ENCODE data around the gene UBE2Q1. TPM values are rescaled to one million over a fixed set of nuclear protein-coding genes. Genes with fewer than 3 reads are reported as not detected.
A peak's percentile ranks its signal among the peaks of the same experiment; 100 is the strongest.

The UBE2Q1 gene
- total RNA-seq: 10 to 100 TPM; 44.8 to 45.4 TPM
- long read RNA-seq, donor 1, transcript UBE2Q1-201 (13 exons, 3,210 nt): major isoform, 15 of 18 reads
- long read RNA-seq, donor 1, partial matches to known transcripts: 3 of 18 reads
- long read RNA-seq, donor 1, other reads (novel, unspliced or antisense): 0 of 18 reads
- long read RNA-seq, donor 2, transcript UBE2Q1-201 (13 exons, 3,210 nt): major isoform, 8 of 15 reads
- long read RNA-seq, donor 2, partial matches to known transcripts: 3 of 15 reads
- long read RNA-seq, donor 2, other reads (novel, unspliced or antisense): 4 of 15 reads

DNA sequence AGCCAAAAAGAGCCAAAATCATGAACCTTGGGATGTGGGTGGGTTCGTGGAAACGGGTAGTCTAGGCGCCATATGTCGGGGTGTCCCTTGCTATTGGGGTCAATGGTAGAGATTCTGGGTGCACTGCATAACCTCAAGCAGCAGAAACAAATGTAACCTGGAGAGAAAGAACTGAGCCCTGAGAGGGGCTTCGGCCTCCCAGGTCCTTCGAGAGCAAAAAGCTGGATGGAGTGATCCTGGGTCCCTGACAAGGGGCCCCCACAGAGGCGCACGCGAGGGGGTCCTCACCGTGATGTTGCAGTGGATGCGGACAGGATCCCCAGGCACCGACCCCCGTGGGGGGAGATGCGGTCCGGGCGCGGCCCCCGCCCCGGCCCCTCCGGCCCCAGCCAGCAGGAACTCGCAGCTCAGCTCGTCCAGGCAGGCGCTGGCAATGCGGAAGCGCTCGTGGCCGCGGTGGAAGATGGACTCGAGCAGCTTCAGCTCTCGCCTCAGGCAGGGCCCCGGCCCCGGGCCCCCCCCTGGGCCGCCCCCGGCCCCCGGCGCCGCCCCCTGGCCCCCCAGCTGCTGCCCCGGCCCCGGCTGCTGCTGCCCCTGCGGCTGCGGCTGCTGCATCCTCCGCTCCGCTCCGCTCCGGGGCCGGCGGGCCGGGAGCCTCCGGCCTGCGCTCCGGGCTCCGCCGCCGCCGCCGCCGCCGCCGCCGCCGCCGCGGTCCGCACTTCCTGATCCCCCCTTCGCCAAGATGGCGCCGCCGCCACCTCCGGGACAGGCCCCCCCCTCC, at the start of gene UBE2Q1:
TSS of gene UBE2Q1 (minus strand) at position 724 of the 781 bp plus-strand sequence. CDS start at position 615, 109 bp downstream.
- intact Hi-C loops (cut with DNase I): loop anchor here in 1 of 2 donors (5.0 kb wide), 1 partner anchor 86 kb away; no protein-coding TSS in a partner anchor
- peak; percentile 90 for DNase-seq (ENCODE audit: low spot score)

DNA sequence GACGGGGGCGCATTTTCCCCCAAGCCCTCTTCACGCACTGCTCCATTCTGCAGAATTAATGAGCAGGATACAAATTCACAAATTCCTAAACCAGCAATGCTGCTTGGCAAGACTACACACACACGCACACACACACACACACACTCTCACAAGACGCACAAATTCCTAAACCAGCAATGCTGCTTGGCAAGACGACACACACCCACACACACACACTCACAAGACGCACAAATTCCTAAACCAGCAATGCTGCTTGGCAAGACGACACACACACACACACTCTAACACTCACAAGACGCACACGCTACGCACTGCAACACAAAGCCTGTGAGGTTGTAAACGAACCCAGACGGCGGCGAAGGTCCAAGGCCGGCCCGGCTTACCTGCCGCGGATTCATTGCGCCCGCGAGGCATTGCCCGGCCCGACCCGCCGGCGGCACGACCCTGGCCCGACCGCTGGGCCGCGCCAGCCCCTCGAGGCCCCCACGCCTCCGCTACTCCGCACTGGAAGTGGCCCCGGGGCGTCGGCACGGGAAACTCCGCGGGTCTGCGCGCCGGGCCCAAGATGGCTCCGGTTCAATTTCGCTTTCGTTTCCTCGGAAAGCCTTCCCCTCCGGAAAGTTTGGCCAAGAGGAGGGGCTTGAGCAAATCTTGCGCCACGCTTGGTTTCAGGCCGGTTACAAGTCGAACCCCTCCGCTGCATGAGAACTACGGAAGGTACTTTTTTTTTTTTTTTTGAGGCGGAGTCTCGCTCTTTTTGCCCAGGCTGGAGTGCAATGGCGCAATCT, 49.3 kb upstream of the UBE2Q1 start, which contains the start of gene ADAR:
TSS of gene ADAR (minus strand) at position 578 of the 788 bp plus-strand sequence. CDS start at position 398, 180 bp downstream.
- peak; percentile 97 for DNase-seq (ENCODE audit: low spot score)
- intact Hi-C loops (cut with DNase I): no loop called here

DNA sequence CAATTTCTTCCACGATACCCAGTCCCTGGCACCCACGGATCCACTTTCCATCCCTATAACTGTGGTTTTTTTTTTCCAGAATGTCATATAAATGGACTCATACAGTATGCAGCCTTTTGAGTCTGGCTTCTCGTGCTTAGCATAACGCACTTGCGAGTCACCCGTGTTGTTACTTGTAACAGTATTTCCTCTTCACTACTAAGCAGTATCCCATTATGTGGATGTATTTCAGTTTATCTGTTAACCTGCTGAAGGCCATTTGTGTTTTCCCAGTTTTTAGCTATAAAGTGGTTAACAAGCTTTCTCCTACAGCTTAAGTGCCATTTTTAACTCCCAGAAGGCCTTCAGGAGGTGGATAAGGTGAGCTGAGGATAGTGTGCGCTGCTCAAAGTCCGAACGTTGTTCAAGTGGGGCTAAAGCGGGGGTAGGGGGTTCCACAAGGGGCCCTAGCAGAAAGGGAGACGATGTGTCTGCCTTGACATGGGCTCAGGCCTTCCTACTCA, 48.7 kb upstream of the UBE2Q1 start:
- intact Hi-C loops (cut with DNase I): no loop called here
- DNase-seq (ENCODE audit: low spot score): no peak

DNA sequence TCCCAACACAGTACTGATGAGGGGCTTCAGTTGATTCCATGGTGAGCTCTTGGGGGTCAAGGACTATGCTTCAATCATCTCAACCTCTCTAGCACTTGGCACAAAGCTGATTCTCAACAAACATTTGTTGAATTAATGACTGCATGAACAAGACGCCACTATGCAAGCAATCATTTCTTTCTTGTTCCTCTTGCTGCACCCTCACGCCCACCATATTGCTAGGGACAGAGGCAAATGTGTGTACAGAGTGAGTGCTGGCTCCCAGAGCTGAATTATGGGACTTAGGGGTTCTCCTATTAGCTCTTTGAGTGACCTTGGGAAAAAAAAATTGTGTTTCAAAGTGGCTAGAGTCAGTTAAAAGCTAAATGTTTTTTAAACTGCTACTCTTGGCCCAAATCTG, 47.1 kb upstream of the UBE2Q1 start:
- no peak for DNase-seq (ENCODE audit: low spot score)
- intact Hi-C loops (cut with DNase I): no loop called here

DNA sequence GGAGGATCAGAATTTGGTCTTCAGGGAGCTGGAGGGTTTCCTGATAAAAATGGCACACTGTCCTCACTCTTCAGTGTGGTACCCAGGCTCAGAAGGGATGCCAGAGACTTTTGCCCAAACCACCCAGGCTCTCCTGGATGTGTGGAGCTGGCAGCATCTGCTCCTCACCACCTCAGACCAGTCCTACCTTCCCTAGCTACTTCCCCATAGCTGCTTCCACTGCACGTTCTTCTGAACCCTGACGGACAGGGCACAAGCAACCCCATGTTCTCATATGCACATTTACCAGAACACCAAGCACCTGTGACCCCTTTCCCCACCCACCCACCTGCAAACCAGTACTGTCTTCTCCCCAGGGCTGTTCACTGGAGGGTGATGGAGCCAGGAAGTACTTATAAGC, 44.9 kb upstream of the UBE2Q1 start:
- DNase-seq (ENCODE audit: low spot score): no peak
- intact Hi-C loops (cut with DNase I): no loop called here

DNA sequence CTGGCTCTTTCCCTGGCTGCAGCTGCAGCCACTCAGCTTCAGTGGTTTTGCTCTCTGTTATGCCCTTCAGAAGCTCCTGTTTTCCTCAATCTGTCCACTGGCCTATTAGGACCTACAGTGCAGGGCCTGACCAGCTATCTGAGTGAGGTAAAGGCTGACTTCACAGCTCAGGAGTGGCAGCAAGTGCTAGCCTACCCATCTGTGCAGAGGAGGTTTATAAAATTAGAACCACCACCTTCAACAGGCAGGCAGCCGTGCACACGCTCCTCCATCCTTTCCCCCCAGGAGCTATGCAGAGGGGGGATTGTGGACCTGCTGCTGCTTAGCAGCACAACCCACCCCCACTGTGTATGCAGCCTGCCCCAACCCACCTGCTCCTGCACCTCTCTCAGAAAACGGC, 41.2 kb upstream of the UBE2Q1 start:
- intact Hi-C loops (cut with DNase I): no loop called here
- no peak for DNase-seq (ENCODE audit: low spot score)

DNA sequence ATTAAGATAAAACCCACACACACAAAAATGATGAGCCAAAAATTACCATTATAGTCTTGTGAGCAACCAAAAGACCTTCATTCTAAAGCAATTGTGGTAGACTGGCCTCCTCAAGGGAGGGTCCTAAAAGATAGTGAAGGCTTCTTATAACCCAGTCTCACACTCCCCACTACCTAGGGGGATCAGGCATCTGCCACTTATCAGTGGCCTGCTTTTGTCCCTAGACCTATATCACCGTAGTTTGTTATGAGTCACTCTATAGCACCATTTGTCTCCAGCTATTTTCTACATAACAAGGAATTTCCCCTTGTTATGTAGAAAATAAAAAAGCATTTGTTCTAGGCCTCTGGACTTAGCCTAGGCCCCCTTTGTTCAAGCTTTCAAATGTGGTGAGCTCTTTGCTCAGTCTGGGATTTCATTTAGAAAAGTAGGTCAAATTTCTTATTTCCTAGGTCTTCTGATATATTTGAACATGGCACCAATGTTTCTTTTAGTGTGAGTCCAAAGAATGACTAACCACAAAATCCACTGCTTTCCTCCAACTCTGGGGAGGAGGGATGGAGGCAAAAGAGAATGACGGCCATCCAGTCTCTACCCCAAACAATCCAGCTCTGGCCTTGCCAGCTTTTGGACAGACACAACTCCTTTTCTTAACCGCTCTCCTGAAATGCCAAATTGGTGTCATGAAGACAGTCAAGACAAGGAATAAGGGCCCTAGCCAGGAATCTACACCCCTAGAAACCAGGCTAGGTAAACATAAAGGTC, 40.6 kb upstream of the UBE2Q1 start:
- intact Hi-C loops (cut with DNase I): no loop called here
- no peak for DNase-seq (ENCODE audit: low spot score)

DNA sequence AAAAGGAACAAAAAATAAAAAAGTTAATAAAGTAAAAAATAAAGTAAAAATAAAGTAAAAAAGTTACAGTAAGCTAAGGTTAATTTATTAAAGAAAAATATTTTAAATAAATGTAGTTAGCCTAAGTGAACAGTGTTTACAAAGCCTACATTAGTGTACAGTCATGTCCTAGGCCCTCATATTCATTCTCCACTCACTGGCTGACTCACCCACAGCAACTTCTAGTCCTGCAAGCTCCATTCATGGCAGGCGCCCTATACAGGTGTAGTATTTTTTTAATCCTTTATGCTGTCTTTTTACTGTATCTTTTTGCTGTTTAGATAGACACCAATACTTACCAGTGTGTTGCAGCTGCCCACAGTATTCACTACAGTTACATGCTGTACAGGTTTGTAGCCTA, 37.2 kb upstream of the UBE2Q1 start:
- no peak for DNase-seq (ENCODE audit: low spot score)
- intact Hi-C loops (cut with DNase I): no loop called here

DNA sequence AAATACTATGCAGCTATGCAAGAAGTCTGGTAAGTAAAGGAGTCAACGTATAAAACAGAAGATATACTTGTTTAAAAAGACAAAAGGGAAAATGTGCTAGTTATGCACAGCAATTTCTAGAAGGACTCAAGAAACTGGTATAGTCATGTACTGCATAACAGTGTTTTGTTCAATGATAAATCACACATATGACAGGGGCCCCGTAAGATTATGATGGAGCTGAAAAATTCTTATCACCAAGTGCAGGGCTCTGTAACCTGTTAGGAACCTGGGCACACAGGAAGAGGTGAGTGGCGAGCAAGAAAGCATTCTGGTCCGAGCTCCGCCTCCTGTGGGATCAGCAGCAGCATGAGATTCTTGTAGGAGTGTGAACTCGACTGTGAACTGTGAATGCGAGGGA, 36.3 kb upstream of the UBE2Q1 start:
- intact Hi-C loops (cut with DNase I): no loop called here
- no peak for DNase-seq (ENCODE audit: low spot score)

DNA sequence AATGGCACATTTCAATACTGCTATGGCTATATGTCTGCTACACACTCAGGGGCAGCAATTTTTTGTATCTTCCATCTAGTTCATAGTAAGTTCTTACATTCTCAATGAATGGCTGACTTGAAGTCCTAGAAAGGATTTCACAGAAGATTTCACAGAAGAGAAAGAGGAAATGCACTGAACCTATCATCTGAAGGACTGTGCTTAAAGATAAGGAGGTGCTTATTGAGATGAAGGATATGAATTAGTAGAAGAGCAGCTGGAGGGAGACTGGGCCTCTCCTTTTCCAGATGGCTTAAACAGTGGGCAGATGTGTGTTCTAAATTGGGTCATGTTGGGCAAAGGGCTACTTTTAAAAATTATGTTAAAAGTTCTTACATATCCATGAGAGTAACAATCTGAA, 34.9 kb upstream of the UBE2Q1 start:
- DNase-seq (ENCODE audit: low spot score): no peak
- intact Hi-C loops (cut with DNase I): no loop called here

DNA sequence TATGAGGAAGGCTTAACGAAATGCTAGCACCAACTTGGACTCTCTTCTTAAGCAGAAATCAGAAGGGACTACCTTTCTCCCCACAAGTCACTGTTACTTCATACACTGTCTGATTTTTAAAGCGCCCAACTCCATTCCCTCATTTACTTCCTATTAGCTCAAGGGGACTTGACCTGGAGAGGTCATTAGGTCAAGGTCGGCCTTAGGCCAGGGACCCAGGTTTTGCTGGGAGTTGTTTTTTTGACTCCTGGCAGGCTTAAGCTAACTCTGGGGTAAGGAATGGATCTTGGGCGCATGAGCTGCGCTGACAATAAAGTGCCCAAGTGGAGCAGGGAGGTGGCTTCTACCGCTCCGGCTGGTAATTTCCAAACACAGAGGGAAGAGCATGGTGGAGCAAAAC, 32.7 kb upstream of the UBE2Q1 start:
- DNase-seq (ENCODE audit: low spot score): no peak
- intact Hi-C loops (cut with DNase I): no loop called here

DNA sequence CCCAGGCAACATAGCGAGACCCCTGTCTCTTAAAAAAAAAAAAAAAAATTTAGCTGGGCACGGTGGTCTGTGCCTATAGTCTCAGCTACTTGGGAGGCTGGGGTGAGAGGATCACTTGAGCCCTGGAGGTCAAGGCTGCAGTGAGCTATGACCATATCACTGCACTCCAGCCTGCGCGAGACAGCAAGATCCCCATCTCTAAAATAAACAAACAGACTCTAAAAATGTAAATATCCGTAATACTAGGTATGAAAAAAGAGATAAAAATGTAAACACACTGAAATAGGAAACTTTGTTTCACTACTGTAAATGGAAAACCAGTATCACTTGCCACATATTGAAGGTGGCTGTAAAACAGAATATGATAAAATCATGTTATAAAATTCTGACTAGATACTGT, 32.3 kb upstream of the UBE2Q1 start:
- DNase-seq (ENCODE audit: low spot score): no peak
- intact Hi-C loops (cut with DNase I): no loop called here

DNA sequence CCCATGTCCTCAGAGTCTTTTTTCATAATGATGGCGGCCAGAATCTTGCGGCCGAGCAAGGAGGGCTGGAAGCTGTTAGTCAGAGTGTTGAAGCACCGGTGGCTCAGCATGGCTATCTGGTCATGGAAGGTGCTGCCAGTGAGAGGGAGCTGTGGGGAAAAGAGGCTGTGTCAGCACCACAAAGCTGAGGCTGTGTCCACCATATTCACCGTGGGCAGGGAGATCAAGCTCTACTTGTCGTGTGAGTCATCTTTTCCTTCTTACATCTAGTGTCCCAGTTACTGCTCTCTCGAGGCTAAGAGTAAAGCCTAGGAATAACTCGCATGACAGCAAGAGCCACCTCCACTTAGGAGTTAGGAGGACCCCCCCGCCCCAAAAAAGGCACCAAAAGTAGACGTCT, 31.3 kb upstream of the UBE2Q1 start:
- no peak for DNase-seq (ENCODE audit: low spot score)

DNA sequence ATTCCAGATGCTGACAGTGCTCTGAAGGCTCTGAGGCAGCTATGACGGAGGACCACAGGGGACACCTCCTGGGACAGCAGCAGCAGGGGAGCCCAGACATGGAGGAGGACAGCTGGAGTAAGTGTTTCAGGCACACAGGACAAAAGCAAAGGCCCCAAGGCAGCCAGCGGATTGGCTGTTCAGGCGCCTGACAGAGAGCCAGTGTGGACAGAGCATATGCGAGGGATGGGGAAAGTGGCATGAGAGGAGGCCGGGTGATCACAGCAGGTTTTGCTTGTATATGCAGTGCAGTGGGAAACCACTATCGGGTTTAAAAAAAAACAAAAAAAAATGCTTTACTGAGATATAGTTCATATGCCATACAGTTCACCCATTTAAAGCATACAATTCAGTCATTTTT, 28.2 kb upstream of the UBE2Q1 start:
- no peak for DNase-seq (ENCODE audit: low spot score)
- intact Hi-C loops (cut with DNase I): no loop called here

More for the DNA sequence above, 31.3 kb upstream of the UBE2Q1 start:
- intact Hi-C loops (cut with DNase I): no loop called here

DNA sequence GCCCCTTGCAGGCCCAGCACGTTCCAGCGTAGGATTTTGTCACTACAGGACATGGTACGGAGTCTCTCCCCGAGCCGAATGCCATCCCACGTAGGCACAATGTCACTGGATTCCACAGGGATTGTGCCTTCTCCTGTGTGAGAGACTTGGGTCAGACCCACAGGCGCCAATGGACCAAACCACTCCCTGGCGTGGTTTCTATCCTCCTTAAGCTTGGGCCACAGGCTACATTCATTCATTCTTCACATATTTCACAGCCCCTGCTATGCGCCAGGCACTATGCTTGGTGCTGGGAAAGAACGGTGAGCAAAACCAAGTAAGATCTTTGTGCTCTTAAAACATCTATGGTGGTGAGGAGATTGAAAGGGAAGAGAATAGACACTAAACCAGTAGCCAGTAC, 27.8 kb upstream of the UBE2Q1 start:
- intact Hi-C loops (cut with DNase I): no loop called here
- DNase-seq (ENCODE audit: low spot score): no peak

DNA sequence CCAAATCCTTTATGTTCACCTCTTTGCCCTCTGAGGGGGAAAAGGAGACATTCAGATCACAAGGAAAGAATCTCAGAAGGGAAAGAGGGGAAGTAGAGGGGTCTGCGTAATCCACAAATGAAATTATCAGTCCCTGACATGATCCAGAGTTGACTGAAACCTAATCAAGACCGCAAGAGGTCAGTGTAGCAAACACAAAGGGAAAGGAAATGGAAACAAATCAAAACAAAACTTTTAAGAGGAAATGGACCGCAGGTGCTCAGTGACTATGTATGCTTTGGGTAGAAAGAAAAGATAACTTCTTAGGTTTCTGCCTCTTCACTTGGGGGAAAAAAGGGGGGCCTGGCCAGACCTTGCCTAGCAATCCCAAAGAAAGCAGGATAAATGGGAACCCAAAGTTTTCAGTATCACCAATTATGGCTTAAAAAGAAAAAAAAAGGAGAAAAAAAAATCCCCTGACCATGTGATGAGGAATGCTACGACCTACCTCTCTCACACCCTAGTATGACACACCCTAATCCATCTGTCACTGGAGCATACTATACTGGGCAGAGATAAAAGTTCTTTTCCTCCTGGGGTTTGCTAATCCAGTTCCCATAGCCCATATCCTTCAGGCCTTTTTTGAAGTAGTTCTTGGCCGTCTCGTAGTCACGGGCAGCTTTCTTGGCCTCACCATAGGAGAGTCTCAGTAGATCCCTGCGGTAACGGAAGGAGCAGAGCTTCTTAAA, 26.0 kb upstream of the UBE2Q1 start:
- DNase-seq (ENCODE audit: low spot score): no peak
- intact Hi-C loops (cut with DNase I): no loop called here

DNA sequence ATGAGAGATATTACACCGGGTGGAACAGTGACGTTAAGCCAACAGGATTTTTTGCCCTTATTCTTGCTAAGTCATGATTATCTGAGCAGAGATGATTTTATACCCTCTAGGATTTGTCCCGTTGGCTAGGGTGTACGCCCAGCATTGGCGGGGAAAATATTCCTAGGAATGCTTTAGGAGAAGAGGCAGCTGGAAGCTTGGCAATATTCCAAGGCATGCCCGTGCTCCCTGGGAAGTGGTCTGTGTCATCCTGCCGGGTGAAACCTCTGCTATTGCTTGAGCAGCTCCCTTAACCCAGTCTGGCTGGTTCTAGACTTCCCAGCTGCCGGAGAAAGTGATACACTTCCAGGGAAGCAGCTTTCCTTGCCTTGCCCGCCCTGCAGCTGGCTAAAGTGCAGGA, 25.3 kb upstream of the UBE2Q1 start:
- DNase-seq (ENCODE audit: low spot score): no peak
- intact Hi-C loops (cut with DNase I): no loop called here

DNA sequence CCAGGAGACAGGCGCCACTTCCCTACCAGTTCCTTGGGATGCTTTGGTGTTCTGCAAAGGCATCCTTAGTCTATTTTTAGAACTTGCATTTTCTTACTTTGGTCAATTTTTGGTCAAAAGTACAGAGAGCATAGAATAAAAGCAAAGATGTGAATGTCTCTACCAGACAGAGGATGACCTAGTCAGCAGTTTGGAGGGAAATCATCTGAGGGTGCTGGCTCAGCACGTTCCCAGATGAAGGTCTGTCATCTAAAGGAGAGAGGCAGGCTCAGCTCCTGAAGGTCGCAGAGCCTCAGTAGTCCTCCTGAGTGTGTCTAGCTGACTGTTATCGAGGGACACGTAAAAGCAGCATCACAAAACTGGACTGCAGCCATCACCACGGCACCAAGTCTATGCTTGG, 24.4 kb upstream of the UBE2Q1 start:
- DNase-seq (ENCODE audit: low spot score): no peak
- intact Hi-C loops (cut with DNase I): no loop called here

DNA sequence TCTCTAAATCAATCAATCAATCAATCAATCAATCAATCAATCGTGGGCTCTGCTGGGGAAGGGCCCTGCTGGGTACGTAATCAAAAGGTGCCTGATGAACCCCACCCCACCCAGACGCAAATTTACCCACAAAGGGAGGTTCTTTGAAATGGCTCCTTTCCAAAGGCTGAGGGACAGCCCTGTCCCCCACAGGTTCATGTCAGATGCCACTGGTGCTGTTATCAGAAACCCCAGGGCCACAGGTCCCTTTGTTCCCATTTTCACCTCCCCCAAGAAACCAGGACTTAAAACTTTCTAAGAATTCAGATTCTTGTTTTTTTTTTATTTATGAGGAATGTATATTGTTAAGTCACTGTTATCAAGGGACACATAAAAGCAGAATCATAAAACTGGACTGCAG, 23.3 kb upstream of the UBE2Q1 start:
- no peak for DNase-seq (ENCODE audit: low spot score)
- intact Hi-C loops (cut with DNase I): no loop called here
